Measurements from ENCODE around the gene PARD3.

Gene PARD3

DNA sequence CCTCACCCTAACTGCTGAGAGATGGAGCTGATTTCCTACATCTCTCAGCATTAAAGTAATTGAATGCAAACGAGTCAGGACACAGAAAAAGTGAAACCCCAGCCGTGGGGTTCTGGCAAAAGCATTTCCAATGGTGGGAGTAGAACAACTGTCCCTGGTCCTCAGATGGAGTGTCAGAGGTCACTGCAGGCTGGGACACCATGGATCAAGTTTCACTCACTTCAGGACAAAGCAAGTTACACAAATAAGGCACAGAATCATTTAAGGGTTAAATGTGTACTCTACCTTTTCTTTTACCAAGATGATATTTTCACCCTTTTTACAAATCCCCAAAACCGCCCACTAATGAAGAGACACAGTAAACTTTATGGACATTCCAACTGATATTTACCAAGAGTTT is 607.8 kb downstream of the PARD3 start:
- no peak for DNase-seq (ENCODE audit: low spot score)

DNA sequence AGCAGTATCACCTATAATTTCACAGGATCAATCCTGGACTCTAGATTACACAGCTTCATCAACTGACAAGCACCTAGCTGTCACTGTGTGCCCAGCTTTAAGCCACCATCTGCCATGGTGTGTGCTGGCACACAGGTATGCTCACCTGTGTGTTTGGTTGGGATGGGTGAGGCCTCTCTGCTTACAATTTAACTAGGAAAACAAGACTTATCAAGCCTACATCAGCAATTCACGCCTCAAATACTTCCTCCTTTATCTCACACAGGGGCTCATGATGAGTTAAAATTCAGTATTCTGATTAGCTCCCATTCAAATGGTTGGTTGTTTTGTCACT is 608.2 kb downstream of the PARD3 start:
- DNase-seq (ENCODE audit: low spot score): no peak

DNA sequence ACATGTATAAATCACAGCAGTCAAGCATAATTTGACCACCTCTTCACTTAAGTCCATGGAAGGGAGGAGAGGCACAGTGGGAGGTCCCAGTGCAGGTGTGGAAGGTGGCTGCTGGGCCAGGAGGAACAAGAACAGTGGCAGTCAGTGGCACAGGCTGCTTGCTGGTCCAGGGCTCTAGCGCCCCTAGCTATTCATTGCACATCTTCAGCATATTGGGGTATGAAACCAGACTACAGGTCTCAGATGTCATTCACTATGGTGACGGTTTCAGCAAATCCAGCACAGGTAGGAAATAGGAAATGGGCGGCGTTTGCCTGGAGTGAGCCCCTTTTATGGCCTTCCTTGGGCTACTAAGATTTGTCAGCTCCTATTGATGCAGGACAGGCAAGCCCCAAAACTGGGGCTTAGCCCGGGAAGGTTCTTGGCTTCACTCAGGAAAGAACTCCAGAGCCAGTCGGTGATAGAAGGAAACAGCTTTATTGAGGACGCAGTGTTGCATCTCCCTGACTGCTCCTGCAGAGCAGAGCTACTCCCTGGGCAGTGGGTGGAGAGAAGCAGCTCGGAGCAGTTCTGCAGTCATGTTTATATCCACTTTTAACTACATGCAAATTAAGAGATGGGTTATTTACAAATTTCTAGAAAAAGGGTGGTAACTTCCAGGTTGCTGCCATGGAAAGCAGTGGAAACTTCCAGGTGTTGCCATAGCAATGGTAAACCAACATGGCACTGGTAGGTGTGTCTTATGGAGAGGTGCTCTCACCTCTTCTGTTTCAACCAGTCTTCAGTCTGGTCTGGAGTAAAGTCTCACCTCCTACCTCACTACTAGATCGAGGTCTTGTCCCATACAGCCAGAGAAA is 608.8 kb downstream of the PARD3 start:
- no peak for DNase-seq (ENCODE audit: low spot score)

DNA sequence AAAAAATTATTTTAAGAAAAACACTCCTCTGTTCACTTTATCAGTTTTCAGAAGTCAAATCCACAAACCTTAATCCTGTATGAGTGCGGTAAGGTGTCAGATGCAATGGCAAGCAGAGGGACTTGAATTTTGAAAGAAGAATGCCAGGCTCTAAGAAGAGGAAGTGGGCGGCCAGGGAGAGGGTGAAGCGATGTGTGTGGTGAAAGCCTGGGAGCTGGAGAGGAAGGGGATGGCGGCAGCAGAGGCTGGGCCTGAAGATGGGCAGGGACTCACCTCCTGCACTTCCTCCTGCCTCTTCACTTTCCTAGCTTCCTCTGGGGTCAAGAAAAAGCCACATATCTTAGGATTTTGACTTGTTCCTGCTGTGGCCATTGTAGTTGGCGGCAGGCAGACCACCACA is 609.6 kb downstream of the PARD3 start:
- no peak for DNase-seq (ENCODE audit: low spot score)

GRCh38 chr10:34203966-34204630 is 611.0 kb downstream of the PARD3 start:
- no peak for DNase-seq (ENCODE audit: low spot score)

DNA sequence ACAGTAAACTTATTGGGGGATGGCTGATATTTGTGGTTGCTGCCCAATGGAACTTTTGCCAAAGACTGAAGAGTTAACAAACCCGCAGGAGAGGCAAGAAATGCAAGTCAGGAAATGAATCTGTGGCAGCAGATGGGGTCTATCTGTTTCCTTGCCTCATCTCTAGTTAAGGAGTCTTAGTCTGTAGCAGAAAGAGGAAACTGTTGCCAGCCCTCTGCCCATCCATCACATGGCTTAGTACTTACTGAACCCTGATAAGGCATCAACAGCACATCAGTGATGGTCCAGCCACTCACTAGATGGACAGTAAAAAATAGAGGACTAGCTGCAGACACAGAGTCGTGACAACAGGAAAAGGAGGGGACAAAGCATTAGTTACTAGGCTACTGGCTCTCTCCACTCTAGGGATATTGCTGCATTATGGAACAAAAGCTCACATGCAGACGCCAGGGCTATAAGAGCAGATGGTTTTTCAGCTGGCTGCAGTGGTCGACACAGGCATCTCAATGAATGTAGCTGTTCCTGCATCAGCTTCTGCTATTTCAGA is 614.7 kb downstream of the PARD3 start:
- no peak for DNase-seq (ENCODE audit: low spot score)

GRCh38 chr10:34198953-34199352 is 616.1 kb downstream of the PARD3 start:
- no peak for DNase-seq (ENCODE audit: low spot score)

- DNase-seq (ENCODE audit: low spot score): no peak
Observed at GRCh38 chr10:34196058-34196433, 619.0 kb downstream of the PARD3 start.

GRCh38 chr10:34195364-34196057 is 619.6 kb downstream of the PARD3 start:
- no peak for DNase-seq (ENCODE audit: low spot score)

- DNase-seq (ENCODE audit: low spot score): peak; percentile 31
Observed at GRCh38 chr10:34193931-34194626, 621.0 kb downstream of the PARD3 start.

GRCh38 chr10:34192646-34193045 is 622.5 kb downstream of the PARD3 start:
- no peak for DNase-seq (ENCODE audit: low spot score)

DNA sequence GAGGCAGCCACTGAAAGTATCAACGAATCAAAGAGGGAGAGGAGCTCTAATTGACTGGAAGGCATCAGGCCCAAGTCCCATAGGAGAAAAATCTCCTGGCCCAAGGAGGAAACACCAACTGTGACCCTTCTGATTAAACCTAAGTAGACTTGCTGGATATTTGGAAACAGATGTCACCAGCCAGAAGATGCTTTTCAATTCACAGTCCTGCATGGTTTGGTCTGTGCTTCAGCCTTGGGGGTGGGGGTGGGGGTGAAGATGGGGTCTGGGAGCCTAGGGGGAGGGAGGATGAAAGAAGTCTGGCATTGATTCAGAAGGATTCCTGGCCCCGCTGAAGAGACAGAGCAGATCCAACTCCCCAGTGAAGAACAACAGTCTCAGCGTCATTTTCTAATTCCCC is 623.7 kb downstream of the PARD3 start:
- DNase-seq (ENCODE audit: low spot score): no peak

- DNase-seq (ENCODE audit: low spot score): no peak
Observed at GRCh38 chr10:34190580-34190979, 624.5 kb downstream of the PARD3 start.

DNA sequence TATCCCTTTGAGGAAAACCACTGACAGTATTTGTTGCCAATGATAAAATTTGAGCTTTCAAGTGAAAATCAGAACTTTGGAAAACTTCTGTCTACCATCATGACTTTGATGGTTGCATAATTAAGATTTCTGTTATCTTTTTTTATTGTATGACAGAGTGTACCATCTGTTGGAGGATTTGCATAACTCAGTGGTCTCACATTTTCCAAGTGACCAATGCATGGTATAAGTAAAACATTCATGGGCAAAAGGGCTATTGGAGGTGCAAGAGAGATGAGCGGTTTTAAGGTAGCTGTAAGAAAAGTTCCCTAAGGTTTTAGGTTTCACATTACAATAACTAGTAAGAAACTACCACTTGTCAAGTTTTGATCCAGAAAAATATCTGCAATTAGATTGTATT is 625.3 kb downstream of the PARD3 start:
- no peak for DNase-seq (ENCODE audit: low spot score)

DNA sequence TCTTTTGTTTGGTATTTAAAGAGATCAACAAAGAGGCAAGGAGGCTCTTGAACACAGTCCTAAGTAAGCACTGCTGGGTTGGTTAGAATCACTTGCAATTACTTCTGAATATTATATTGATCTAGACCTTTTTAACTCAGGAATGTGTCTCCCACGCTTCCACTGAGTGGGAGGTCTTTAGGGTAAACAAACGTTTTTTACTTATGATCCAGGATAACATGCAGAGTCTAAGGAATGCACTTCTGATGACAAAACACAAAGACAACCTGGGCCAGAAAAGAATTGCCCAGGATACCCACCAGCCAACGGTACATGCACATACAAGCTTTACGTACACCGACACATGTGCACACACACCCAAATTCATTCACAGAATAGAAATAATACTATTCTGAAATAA is 626.9 kb downstream of the PARD3 start:
- DNase-seq (ENCODE audit: low spot score): no peak

DNA sequence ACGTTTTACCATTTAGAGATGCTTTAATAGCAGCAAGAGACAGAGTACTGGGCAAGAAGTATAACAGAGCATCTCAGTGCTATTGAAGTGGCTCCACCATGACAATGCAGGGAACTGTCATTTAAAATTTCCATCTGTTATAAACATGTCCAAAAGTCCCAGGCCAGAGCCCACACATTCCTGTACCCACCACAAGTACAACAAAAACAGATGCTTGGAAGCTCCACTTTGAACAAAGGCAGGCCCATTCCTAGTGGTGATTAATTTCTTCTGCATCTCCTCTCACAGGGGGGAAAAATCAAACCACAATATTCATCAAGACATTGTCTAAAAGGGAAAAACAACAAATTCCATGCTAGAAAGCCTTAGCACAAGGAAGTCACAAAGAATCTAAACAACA is 627.9 kb downstream of the PARD3 start:
- peak; percentile 79 for DNase-seq (ENCODE audit: low spot score)

DNA sequence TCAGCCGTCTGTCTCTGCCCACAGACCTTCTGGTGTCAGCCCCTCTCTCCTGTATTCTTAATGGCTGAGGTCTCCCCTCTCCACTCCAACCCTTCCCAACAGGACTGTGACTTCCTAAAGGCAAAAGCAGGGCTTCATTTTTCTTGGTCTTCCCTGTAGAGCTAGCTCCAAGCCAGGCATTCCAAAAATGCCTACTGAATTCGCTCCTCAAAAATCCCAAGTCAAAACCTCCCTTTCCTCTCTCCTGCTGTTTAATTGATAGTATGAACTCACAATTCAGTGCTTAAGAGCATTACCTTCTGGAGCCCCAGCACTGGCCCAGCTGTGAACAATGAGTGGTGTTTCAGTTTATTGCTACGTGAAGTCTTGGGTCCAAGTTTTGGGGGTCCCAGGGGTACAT is 628.4 kb downstream of the PARD3 start:
- DNase-seq (ENCODE audit: low spot score): peak; percentile 13

DNA sequence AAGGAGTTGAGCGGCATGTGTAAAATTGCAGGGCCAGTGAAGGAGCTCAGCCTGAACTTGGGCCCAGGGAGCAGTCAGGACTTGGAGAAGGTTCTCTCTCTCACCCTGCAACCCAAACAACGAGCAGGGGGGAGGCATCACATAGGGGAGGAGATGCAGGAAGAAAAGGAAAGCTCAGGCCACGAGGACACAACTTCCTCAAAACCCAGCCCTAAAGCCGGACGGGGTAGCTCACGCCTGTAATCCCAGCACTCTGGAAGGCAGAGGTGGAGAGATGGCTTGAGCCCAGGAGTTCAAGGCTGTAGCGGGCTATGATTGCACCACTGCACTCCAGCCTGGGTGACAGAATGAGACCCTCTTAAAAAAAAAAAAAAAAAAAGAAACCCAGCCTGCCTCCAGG is 629.1 kb downstream of the PARD3 start:
- DNase-seq (ENCODE audit: low spot score): no peak

DNA sequence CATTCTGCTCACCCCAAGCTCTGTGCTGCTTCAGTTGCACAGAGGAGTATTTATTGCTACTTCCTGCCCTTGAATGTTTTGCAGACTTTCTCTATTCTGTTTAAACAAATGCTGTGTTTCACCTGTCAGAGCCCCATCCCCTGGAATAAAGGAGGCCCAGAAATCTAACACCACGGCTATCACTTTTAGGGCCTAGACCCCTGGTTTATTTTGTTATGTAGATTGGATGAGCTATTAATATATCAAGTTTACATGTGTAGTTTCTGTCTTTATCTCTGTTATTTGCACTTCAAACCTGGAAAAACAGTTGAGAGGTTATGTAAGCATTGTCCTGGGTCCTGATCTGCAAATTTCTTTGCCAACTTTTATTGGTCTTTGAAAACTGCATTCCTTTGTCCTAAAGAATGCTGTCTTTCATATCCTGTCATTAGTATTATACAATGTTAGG is 630.1 kb downstream of the PARD3 start:
- no peak for DNase-seq (ENCODE audit: low spot score)

GRCh38 chr10:34184397-34184796 is 630.7 kb downstream of the PARD3 start:
- DNase-seq (ENCODE audit: low spot score): no peak

DNA sequence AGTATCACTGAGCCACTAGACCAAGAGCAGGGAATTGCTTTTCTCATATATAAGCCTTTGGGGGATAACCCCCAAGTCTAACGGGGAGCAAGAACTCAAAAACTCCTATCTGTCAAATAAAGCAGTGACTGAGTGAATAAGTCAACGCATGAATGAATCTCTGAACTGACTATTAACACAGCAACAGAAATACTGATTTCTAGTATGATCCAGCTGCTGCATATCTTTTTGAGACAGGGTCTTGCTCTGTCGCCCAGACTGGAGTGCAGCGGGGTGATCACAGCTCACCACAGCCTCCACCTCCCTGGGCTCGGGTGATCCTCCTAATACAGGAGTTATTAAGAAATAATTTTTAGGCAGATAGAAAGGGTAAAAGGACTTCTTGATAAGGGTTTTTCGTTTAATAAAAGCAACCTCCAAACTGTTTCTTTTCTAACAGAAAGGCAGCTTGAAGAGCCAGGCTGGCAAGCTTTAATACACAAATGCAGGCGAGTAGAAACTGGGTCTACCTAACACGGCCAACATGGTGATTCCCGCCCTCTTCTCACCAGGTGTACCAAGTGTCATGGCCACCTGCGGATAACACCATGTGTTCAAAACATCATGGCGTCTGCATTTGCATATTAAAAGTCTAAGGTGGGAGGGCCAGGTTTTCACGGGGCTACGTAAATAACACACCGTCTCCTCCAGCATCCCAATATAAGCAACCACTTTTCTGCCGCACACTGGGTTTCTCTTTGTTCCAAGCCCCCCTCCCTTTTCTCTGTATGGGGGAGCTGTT is 631.9 kb downstream of the PARD3 start:
- DNase-seq (ENCODE audit: low spot score): no peak

All from GM03348 (cell line).